Hepatocyte (in vitro differentiated cells): ENCODE measurements around the gene RIF1. TPM values are rescaled to one million over a fixed set of nuclear protein-coding genes. Genes with fewer than 3 reads are reported as not detected.

ENCODE experiments used
- DNase-seq: peaks from one replicate; pipeline ENCODE4 v3.0.0-alpha.2; 2016; ENCODE audit warnings: low spot score
- H2AFZ ChIP-seq: fragments of 200-600 bp; sonication (generic); 2 replicates; pipeline ENCODE4 v1.6.0; 2016; ENCODE audit warnings: antibody characterized with exemption, mild to moderate bottlenecking
- H3K27ac ChIP-seq: fragments of 200-600 bp; sonication (generic); 2 replicates; pipeline ENCODE4 v1.5.1; 2016; ENCODE audit warnings: mild to moderate bottlenecking
- H3K27me3 ChIP-seq: fragments of 200-600 bp; sonication (generic); 2 replicates; pipeline ENCODE4 v1.6.1; 2016
- H3K36me3 ChIP-seq: fragments of 200-600 bp; sonication (generic); replicated peaks from 2 replicates; pipeline ENCODE4 v1.5.1; 2016; ENCODE audit warnings: low read depth; ENCODE audit not compliant: insufficient read depth
- H3K4me1 ChIP-seq: fragments of 200-600 bp; sonication (generic); 2 replicates; pipeline ENCODE4 v1.5.1; 2016; ENCODE audit warnings: mild to moderate bottlenecking, moderate library complexity; ENCODE audit not compliant: insufficient read depth
- H3K4me2 ChIP-seq: fragments of 200-600 bp; sonication (generic); 2 replicates; pipeline ENCODE4 v1.6.0; 2016
- H3K4me3 ChIP-seq: fragments of 200-600 bp; sonication (generic); 2 replicates; pipeline ENCODE4 v1.5.1; 2016; ENCODE audit warnings: mild to moderate bottlenecking
- H3K79me2 ChIP-seq: fragments of 200-600 bp; sonication (generic); 2 replicates; pipeline ENCODE4 v1.6.0; 2017; ENCODE audit warnings: mild to moderate bottlenecking
- H3K9me2 ChIP-seq: fragments of 200-600 bp; sonication (generic); replicated peaks from 2 replicates; pipeline ENCODE4 v1.6.0; 2017; ENCODE audit warnings: mild to moderate bottlenecking; ENCODE audit not compliant: insufficient read depth
- H3K9me3 ChIP-seq: fragments of 200-600 bp; sonication (generic); 2 replicates; pipeline ENCODE4 v1.5.1; 2016; ENCODE audit warnings: low read depth, mild to moderate bottlenecking
- H4K20me1 ChIP-seq: fragments of 200-600 bp; sonication (generic); 2 replicates; pipeline ENCODE4 v1.6.0; 2016; ENCODE audit warnings: mild to moderate bottlenecking; ENCODE audit not compliant: insufficient read depth, poor library complexity, severe bottlenecking
- EZH2 ChIP-seq: fragments of 200-600 bp; sonication (generic); IDR thresholded peaks from 2 replicates; pipeline ENCODE4 v1.6.1; 2016; ENCODE audit warnings: antibody characterized with exemption, mild to moderate bottlenecking, borderline replicate concordance
- EZH2phosphoT487 ChIP-seq: fragments of 200-600 bp; sonication (generic); IDR thresholded peaks from one replicate; pipeline ENCODE4 v1.6.1; 2018; ENCODE audit warnings: antibody characterized with exemption, mild to moderate bottlenecking, low read depth, moderate library complexity; ENCODE audit not compliant: unreplicated experiment, severe bottlenecking
- WGBS: methylation state at CpG from one replicate; pipeline ENCODE4 v1.1.6; 2016; ENCODE audit warnings: low lambda C conversion rate; ENCODE audit errors: missing lambda C conversion rate; 5-methylcytosine and 5-hydroxymethylcytosine counted together
- polyA plus RNA-seq: library from polyadenylated mRNA; unstranded; fragments of >200 nt; fragmentation: Nextera tagmentation; extraction: Ambion mirVana; gene quantifications from 2 replicates; pipeline ENCODE4 v1.2.1, GENCODE V29; 2016
- total RNA-seq: library from RNA; depleted of rRNA; stranded (reverse); fragments of >200 nt; gene quantifications from 2 replicates; pipeline ENCODE4 v1.2.3, GENCODE V29; 2014
- TF ChIP-seq, protein P1 (sequence below): fragments of 200-600 bp; sonication (generic); IDR thresholded peaks from 2 replicates; pipeline ENCODE4 v1.5.1; 2016; ENCODE audit warnings: antibody characterized with exemption, mild to moderate bottlenecking; ENCODE audit not compliant: poor library complexity

Gene RIF1
- total and polyA plus RNA-seq, 2 experiments from 2014 or later = 12.7 to 30.8 TPM

DNA sequence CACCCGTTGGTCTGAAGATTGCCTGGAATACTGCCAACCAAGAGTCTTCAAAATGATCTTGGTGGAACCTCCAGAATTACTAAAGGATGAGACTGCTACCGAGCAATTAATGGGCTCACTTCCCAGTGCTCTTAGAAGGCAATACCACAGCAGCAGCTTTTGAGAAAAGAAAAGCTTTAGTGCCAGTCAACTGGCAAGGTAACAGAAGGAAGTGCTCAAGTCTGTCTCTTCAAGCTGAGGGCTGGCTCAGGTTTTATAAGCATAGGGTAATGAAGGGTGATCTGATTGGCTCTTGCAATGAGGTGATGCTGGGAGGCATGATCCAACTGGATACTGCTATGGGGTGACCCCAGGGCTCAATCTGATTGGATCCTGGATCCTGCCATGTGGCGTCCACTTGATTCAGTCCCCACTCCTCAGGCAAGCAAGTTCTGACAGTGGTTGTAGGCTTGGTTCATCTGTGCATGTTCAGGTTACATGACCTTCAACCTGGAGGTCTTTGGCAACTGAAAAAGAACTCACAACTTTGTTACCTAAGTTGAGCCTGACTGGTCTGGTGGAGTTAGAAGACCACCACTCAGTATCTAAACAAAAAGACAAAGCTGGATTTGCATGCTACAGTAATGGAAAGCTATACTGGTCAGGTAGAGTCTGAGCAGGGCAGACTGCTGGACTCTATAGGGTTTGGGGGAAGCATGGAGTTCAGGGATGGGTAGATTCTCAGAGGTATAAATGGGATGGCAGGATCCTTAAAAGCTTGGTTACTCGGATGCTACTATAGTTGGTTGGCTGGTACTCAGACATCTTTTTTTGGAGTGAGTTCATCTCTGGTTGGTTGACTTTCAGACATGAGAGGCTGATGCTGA lies 14.0 kb upstream of the RIF1 start:
- 94% methylated on average over 4 of the region's 4 CpGs for WGBS
- H4K20me1 ChIP-seq = no peaks in the 10 kb centered on the region
- H3K36me3 ChIP-seq = no peaks in the 10 kb centered on the region
- no peak overlapping the region for H3K4me2 ChIP-seq
- H3K27ac ChIP-seq = no peak overlapping the region
- H3K9me3 ChIP-seq = no peaks in the 10 kb centered on the region
- H3K9me2 ChIP-seq = no peaks in the 10 kb centered on the region
- H3K79me2 ChIP-seq = no peaks in the 10 kb centered on the region
- no peaks in the 10 kb centered on the region for H3K27me3 ChIP-seq
- TF ChIP-seq EZH2 (no peak), EZH2phosphoT487 (no peak)
- TF ChIP-seq, protein P1, sequence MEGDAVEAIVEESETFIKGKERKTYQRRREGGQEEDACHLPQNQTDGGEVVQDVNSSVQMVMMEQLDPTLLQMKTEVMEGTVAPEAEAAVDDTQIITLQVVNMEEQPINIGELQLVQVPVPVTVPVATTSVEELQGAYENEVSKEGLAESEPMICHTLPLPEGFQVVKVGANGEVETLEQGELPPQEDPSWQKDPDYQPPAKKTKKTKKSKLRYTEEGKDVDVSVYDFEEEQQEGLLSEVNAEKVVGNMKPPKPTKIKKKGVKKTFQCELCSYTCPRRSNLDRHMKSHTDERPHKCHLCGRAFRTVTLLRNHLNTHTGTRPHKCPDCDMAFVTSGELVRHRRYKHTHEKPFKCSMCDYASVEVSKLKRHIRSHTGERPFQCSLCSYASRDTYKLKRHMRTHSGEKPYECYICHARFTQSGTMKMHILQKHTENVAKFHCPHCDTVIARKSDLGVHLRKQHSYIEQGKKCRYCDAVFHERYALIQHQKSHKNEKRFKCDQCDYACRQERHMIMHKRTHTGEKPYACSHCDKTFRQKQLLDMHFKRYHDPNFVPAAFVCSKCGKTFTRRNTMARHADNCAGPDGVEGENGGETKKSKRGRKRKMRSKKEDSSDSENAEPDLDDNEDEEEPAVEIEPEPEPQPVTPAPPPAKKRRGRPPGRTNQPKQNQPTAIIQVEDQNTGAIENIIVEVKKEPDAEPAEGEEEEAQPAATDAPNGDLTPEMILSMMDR = no peak
- H2AFZ ChIP-seq = no peak overlapping the region
- DNase-seq = no peak
- H3K4me1 ChIP-seq = no peaks in the 10 kb centered on the region
- no peak overlapping the region for H3K4me3 ChIP-seq

DNA sequence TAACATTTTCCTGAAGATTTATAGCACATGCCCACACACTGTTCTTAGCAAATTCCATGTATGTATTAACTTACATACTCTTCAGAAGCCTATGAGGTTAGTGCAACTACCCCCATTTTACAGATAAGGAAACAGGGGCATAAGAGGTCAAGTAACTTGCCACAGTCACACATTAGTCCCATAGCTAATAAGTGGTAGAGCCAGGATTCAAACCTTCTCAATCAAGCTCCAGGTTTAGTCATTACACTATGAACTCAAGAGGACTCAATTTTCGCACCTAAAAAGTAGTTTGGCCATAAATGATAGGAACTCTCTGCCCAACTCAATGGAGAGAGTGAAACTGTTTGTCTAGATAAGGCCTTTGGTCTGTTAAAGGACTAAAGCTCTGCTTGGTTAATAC lies 9.7 kb upstream of the RIF1 start:
- no peak overlapping the region for H3K27ac ChIP-seq
- no peaks in the 10 kb centered on the region for H3K79me2 ChIP-seq
- H3K36me3 ChIP-seq = no peaks in the 10 kb centered on the region
- no peak overlapping the region for H3K4me2 ChIP-seq
- no peaks in the 10 kb centered on the region for H3K9me3 ChIP-seq
- no peaks in the 10 kb centered on the region for H4K20me1 ChIP-seq
- no peak for DNase-seq
- WGBS = 97% methylated on average over 1 of the region's 1 CpG
- H3K9me2 ChIP-seq = no peaks in the 10 kb centered on the region
- H3K27me3 ChIP-seq = no peaks in the 10 kb centered on the region
- H3K4me1 ChIP-seq = no peaks in the 10 kb centered on the region
- H3K4me3 ChIP-seq = no peak overlapping the region
- TF ChIP-seq EZH2 (no peak), EZH2phosphoT487 (no peak)
- TF ChIP-seq, protein P1 = no peak
- no peak overlapping the region for H2AFZ ChIP-seq

DNA sequence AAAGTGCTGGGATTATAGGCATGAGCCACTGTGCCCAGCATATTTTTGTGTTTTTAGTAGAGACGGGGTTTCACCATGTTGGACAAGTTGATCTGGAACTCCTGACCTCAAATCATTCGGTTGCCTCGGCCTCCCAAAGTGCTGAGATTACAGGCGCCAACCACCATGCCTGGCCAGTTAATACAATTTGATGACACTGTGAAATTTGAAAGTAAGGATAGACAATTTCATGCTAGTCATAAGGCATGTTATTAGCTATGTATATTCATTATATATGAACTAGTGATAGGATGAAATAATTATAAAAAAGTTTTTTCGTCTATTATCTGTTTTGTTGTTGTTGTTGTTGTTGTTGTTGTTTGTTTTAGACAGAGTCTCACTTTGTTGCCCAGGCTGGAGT lies 8.6 kb upstream of the RIF1 start:
- Histone ChIP-seq H3K79me2 (no peaks in the 10 kb centered on the region), H3K4me2 (no peak overlapping the region), H3K4me1 (no peaks in the 10 kb centered on the region), H3K27me3 (no peaks in the 10 kb centered on the region), H2AFZ (no peak overlapping the region), H4K20me1 (no peaks in the 10 kb centered on the region), H3K9me3 (no peaks in the 10 kb centered on the region), H3K36me3 (no peaks in the 10 kb centered on the region), H3K4me3 (no peak overlapping the region), H3K27ac (no peak overlapping the region), H3K9me2 (no peaks in the 10 kb centered on the region)
- no peak for DNase-seq
- no peak for TF ChIP-seq EZH2
- TF ChIP-seq EZH2phosphoT487 = no peak
- TF ChIP-seq, protein P1 = no peak
- WGBS = 97% methylated on average over 5 of the region's 5 CpGs
